ENCODE results near the gene BAMBI. TPM values are rescaled to one million over a fixed set of nuclear protein-coding genes. Genes with fewer than 3 reads are reported as not detected.

BAMBI gene
- total and polyA plus RNA-seq, 10 of the 15 experiments (the other 5 are each of a cell fraction or from before 2014, with no cell fraction given), result 0.03 to 0.18 (median 0.09) TPM; not detected in 6

GRCh38 chr10:28652106-28652505 is 25.2 kb upstream of the BAMBI start:
- BruUV-seq (replicated peaks), result no TSS peak
- ATAC-seq (no peak), DNase-seq (ENCODE audit: low read depth, low spot score) (no peak), FAIRE-seq (no peak)
- Histone ChIP-seq H4K20me1 (ENCODE audit: control insufficient read depth, insufficient read depth) (no peaks in the 10 kb centered on the region), H3K9me3 (replicated peaks; ENCODE audit: control insufficient read depth, insufficient read depth, low read length) (no peaks in the 10 kb centered on the region), H3K4me1 (ENCODE audit: control insufficient read depth, insufficient read depth, low read length) (no peaks in the 10 kb centered on the region), H3K4me3 (no peak overlapping the region), H3K27me3 (replicated peaks in 1 of 2; ENCODE audit: control insufficient read depth in 2 of 2, insufficient read depth in 2 of 2, low read length in 1 of 2) (no peaks in the 10 kb centered on the region), H3K36me3 (ENCODE audit: control insufficient read depth in 2 of 2, insufficient read depth in 2 of 2, low read length in 1 of 2) (no peaks in the 10 kb centered on the region), H3K9ac (ENCODE audit: control insufficient read depth, insufficient read depth, low read length) (no peak overlapping the region), H3K4me2 (ENCODE audit: control insufficient read depth, insufficient read depth) (no peak overlapping the region), H3K27ac (ENCODE audit: control insufficient read depth, insufficient read depth) (no peak overlapping the region), H2AFZ (ENCODE audit: control insufficient read depth, low read depth, low read length) (no peak overlapping the region), H3K79me2 (ENCODE audit: control insufficient read depth, insufficient read depth, low read length) (no peaks in the 10 kb centered on the region)
- TF ChIP-seq ATF3 (IDR thresholded peaks at IDR 0.05; ENCODE audit: borderline replicate concordance, extremely low read depth, low read depth, low read length), result no peak
- no peak for TF ChIP-seq NR2F1 (conservative IDR thresholded peaks at IDR 0.05)
- ChIA-PET RAD21 (ENCODE audit: unreplicated experiment) (interaction anchor here (0.7 kb wide), 1 partner anchor 12 kb away, joined by 4 read pairs; no protein-coding TSS in a partner anchor), CTCF (interaction anchor here (0.6 kb wide), 1 partner anchor 1652 kb away, joined by 3 read pairs; no protein-coding TSS in a partner anchor), POLR2A (no interaction called here), SMC1A (ENCODE audit: uncharacterized antibody, unreplicated experiment) (no interaction called here)
- intact Hi-C loops (cut with micrococcal nuclease; ENCODE audit: unreplicated experiment), result no loop called here
- WGBS (ENCODE audit: insufficient coverage, insufficient replicate concordance, low lambda C conversion rate, missing lambda C conversion rate), result 72% methylated on average over 2 of the region's 2 CpGs
- in situ Hi-C loops (cut with MboI), result no loop called here

- H3K4me1 ChIP-seq (ENCODE audit: control insufficient read depth, insufficient read depth, low read length), result no peaks in the 10 kb centered on the region
- no peak overlapping the region for H3K4me2 ChIP-seq (ENCODE audit: control insufficient read depth, insufficient read depth)
- no peak overlapping the region for H2AFZ ChIP-seq (ENCODE audit: control insufficient read depth, low read depth, low read length)
- intact Hi-C loops (cut with micrococcal nuclease; ENCODE audit: unreplicated experiment), result no loop called here
- in situ Hi-C loops (cut with MboI), result no loop called here
- no TSS peak for BruUV-seq (replicated peaks)
- no peak overlapping the region for H3K9ac ChIP-seq (ENCODE audit: control insufficient read depth, insufficient read depth, low read length)
- 79% methylated on average over 5 of the region's 5 CpGs for WGBS (ENCODE audit: insufficient coverage, insufficient replicate concordance, low lambda C conversion rate, missing lambda C conversion rate)
- ATAC-seq (no peak), DNase-seq (ENCODE audit: low read depth, low spot score) (no peak), FAIRE-seq (no peak)
- CTCF ChIA-PET, result no interaction called here
- SMC1A ChIA-PET (ENCODE audit: uncharacterized antibody, unreplicated experiment), result no interaction called here
- no peak overlapping the region for H3K4me3 ChIP-seq
- no peaks in the 10 kb centered on the region for H3K36me3 ChIP-seq (ENCODE audit: control insufficient read depth in 2 of 2, insufficient read depth in 2 of 2, low read length in 1 of 2)
- no peak overlapping the region for H3K27ac ChIP-seq (ENCODE audit: control insufficient read depth, insufficient read depth)
- no peaks in the 10 kb centered on the region for H3K9me3 ChIP-seq (replicated peaks; ENCODE audit: control insufficient read depth, insufficient read depth, low read length)
- H3K79me2 ChIP-seq (ENCODE audit: control insufficient read depth, insufficient read depth, low read length), result no peaks in the 10 kb centered on the region
- no peaks in the 10 kb centered on the region for H3K27me3 ChIP-seq (replicated peaks in 1 of 2; ENCODE audit: control insufficient read depth in 2 of 2, insufficient read depth in 2 of 2, low read length in 1 of 2)
- RAD21 ChIA-PET (ENCODE audit: unreplicated experiment), result no interaction called here
- no peaks in the 10 kb centered on the region for H4K20me1 ChIP-seq (ENCODE audit: control insufficient read depth, insufficient read depth)
- POLR2A ChIA-PET, result no interaction called here
- TF ChIP-seq EED (IDR thresholded peaks at IDR 0.05; ENCODE audit: low read depth), result no peak
- TF ChIP-seq RUNX3 (IDR thresholded peaks at IDR 0.05; ENCODE audit: low read length), result no peak
- no peak for TF ChIP-seq DPF2 (IDR thresholded peaks at IDR 0.05)
- TF ChIP-seq WRNIP1 (IDR thresholded peaks at IDR 0.05; ENCODE audit: borderline replicate concordance, low read depth, low read length), result no peak
- TF ChIP-seq HCFC1 (IDR thresholded peaks at IDR 0.05; ENCODE audit: low read length), result no peak
- TF ChIP-seq RELA (IDR thresholded peaks at IDR 0.05; ENCODE audit: borderline replicate concordance, partially characterized antibody), result no peak
- no peak for TF ChIP-seq KAT2A (conservative IDR thresholded peaks at IDR 0.05; ENCODE audit: control insufficient read depth, low read depth, low read length)
- TF ChIP-seq CHD1 (IDR thresholded peaks at IDR 0.05; ENCODE audit: low read depth, low read length), result no peak
- TF ChIP-seq NRF1 (conservative IDR thresholded peaks at IDR 0.05; ENCODE audit: low read depth, low read length), result no peak
- TF ChIP-seq PAX5 (IDR thresholded peaks at IDR 0.05; ENCODE audit: borderline replicate concordance, low read depth, low read length), result no peak
- TF ChIP-seq MTA3 (IDR thresholded peaks at IDR 0.05; ENCODE audit: borderline replicate concordance, low read length), result no peak
- TF ChIP-seq POLR2AphosphoS2 (IDR thresholded peaks at IDR 0.05; ENCODE audit: low read depth, low read length), result no peak
- no peak for TF ChIP-seq PBX3 (IDR thresholded peaks at IDR 0.05; ENCODE audit: insufficient replicate concordance, low read depth, low read length)
- no peak for TF ChIP-seq KLF5 (IDR thresholded peaks at IDR 0.05; ENCODE audit: partially characterized antibody)
- no peak for TF ChIP-seq ESRRA (IDR thresholded peaks at IDR 0.05; ENCODE audit: low read length)
These were observed 24.6 kb upstream of the BAMBI start for GRCh38 chr10:28652703-28653102.

All from GM12878 (cell line).